B cell (primary cell): ENCODE results near the gene MPDZ. TPM values are rescaled to one million over a fixed set of nuclear protein-coding genes. Genes with fewer than 3 reads are reported as not detected.

Experiments
- ATAC-seq: fragments of 200-7000 bp; cut with Tn5 transposase; one replicate; pipeline ENCODE4 v1.10.0; 2021; ENCODE audit warnings: low read depth, mild to moderate bottlenecking, moderate number of reproducible peaks, moderate library complexity
- CTCF ChIA-PET: fragments of 350-600 bp; sonication (Branson Sonifier 250); formaldehyde crosslinking; loops from one replicate; lab custom pipeline; 2021; ENCODE audit warnings: antibody characterized with exemption, inconsistent platforms; lab: Charles Lee
- POLR2A ChIA-PET: fragments of 350-600 bp; sonication (Branson Sonifier 250); formaldehyde crosslinking; loops from one replicate; lab custom pipeline; 2021; ENCODE audit warnings: antibody characterized with exemption; lab: Charles Lee
- DNase-seq: peaks from one replicate; pipeline ENCODE4 v3.0.0; 2013
- H2AFZ ChIP-seq: 2 replicates; pipeline ENCODE4 v1.6.1; 2012; ENCODE audit warnings: mild to moderate bottlenecking, low read depth, low read length; ENCODE audit not compliant: insufficient read depth, poor library complexity, severe bottlenecking
- H3K27ac ChIP-seq, 2 donors: 1 replicate in 1 of 2; 2 replicates in 1 of 2; pipeline ENCODE4 v1.5.1; 2012 to 2013; ENCODE audit warnings: low read length in 2 of 2, mild to moderate bottlenecking in 2 of 2, moderate library complexity in 1 of 2
- H3K27me3 ChIP-seq, 4 experiments: fragments of 200-600 bp in 1 of 4; sonication (generic) in 1 of 4; replicated peaks in 1 of 4; 1 replicate in 2 of 4; 2 replicates in 2 of 4; pipeline versions ENCODE4 v1.6.1 to v1.7.0; 2013 to 2016; ENCODE audit warnings: low read length in 3 of 4, mild to moderate bottlenecking in 2 of 4, mixed read lengths in 1 of 4, moderate library complexity in 1 of 4; ENCODE audit not compliant: insufficient read depth in 4 of 4, control insufficient read depth in 3 of 4; ENCODE audit errors: control extremely low read depth in 1 of 4
- H3K36me3 ChIP-seq, 2 experiments: replicated peaks in 1 of 2; 1 replicate in 1 of 2; 2 replicates in 1 of 2; pipeline versions ENCODE4 v1.6.1 to v1.7.1; 2013; ENCODE audit warnings: low read length in 1 of 2; ENCODE audit not compliant: insufficient read depth in 2 of 2, control insufficient read depth in 1 of 2; ENCODE audit errors: control extremely low read depth in 1 of 2, extremely low read depth in 1 of 2
- H3K4me1 ChIP-seq, 2 donors: fragments of 200-600 bp in 1 of 2; sonication (generic) in 1 of 2; 1 replicate in 1 of 2; 2 replicates in 1 of 2; pipeline versions ENCODE4 v1.5.1 to v1.6.1; 2013 to 2017; ENCODE audit warnings: low read length in 2 of 2; ENCODE audit not compliant: control insufficient read depth in 2 of 2, insufficient read depth in 2 of 2
- H3K4me2 ChIP-seq: replicated peaks from 2 replicates; pipeline ENCODE3; 2012; ENCODE audit warnings: mild to moderate bottlenecking, low read depth, low read length; ENCODE audit not compliant: poor library complexity, severe bottlenecking
- H3K4me3 ChIP-seq, 5 experiments: fragments of 200-600 bp in 1 of 5; sonication (generic) in 1 of 5; 1 replicate in 3 of 5; 2 replicates in 2 of 5; pipeline versions ENCODE4 v1.5.1 to v1.7.0; 2011 to 2016; ENCODE audit warnings: low read length in 4 of 5, mild to moderate bottlenecking in 4 of 5, low read depth in 2 of 5, control low read depth in 1 of 5, moderate library complexity in 1 of 5; ENCODE audit not compliant: insufficient read depth in 1 of 5; ENCODE audit errors: control extremely low read depth in 1 of 5, extremely low read depth in 1 of 5
- H3K79me2 ChIP-seq: fragments of 200-600 bp; sonication (generic); one replicate; pipeline ENCODE4 v1.6.0; 2016; ENCODE audit warnings: low read length; ENCODE audit not compliant: control insufficient read depth, insufficient read depth
- H3K9ac ChIP-seq: fragments of 200-600 bp; sonication (generic); 2 replicates; pipeline ENCODE4 v1.6.1; 2017; ENCODE audit warnings: mild to moderate bottlenecking, low read length, moderate library complexity
- H3K9me3 ChIP-seq, 3 donors: one replicate each; pipeline versions ENCODE4 v1.6.1 to v1.7.1; 2013; ENCODE audit warnings: low read length in 2 of 3; ENCODE audit not compliant: control insufficient read depth in 2 of 3, insufficient read depth in 1 of 3; ENCODE audit errors: control extremely low read depth in 1 of 3
- H4K20me1 ChIP-seq: 2 replicates; pipeline ENCODE4 v1.6.0; 2012; ENCODE audit warnings: mild to moderate bottlenecking, low read length; ENCODE audit not compliant: insufficient read depth, control insufficient read depth, poor library complexity, severe bottlenecking
- H3K27ac Mint-ChIP-seq: one replicate; pipeline ENCODE4 v1.8.0; 2021; ENCODE audit warnings: mixed read lengths
- H3K27me3 Mint-ChIP-seq: one replicate; pipeline ENCODE4 v1.8.0; 2021; ENCODE audit warnings: mixed read lengths
- H3K4me1 Mint-ChIP-seq: one replicate; pipeline ENCODE4 v1.8.0; 2021; ENCODE audit warnings: mixed read lengths
- H3K4me3 Mint-ChIP-seq: one replicate; pipeline ENCODE4 v1.8.0; 2021; ENCODE audit warnings: mixed read lengths
- H3K9me3 Mint-ChIP-seq: one replicate; pipeline ENCODE4 v1.8.0; 2022; ENCODE audit warnings: mixed read lengths; ENCODE audit not compliant: insufficient read depth
- CTCF ChIP-seq: fragments of 200-600 bp; IDR thresholded peaks from one replicate; pipeline ENCODE4 v1.8.0; 2022; ENCODE audit warnings: antibody characterized with exemption, mild to moderate bottlenecking
- EZH2 ChIP-seq: IDR thresholded peaks from 2 replicates; pipeline ENCODE4 v1.6.1; 2012; ENCODE audit warnings: borderline replicate concordance, low read depth, mild to moderate bottlenecking, moderate library complexity, low read length; ENCODE audit not compliant: insufficient read depth, poor library complexity, severe bottlenecking
- WGBS: methylation state at CpG from one replicate; pipeline ENCODE4 v1.1.5; 2013; ENCODE audit warnings: missing lambda C conversion rate; ENCODE audit not compliant: insufficient coverage; 5-methylcytosine and 5-hydroxymethylcytosine counted together
- intact Hi-C: fragments of 100-400 bp; cut with micrococcal nuclease; formaldehyde crosslinking; loops from one replicate; pipeline ENCODE4 v1.10.0; 2022
- polyA plus RNA-seq: library from polyadenylated mRNA; depleted of rRNA; stranded (reverse); fragments of >200 nt; gene quantifications from 2 replicates; pipeline ENCODE4 v1.2.3, GENCODE V29; 2012
- total RNA-seq, 2 donors: library from RNA; stranded (reverse); fragments of 120-200 nt in 1 of 2; gene quantifications; 1 replicate in 1 of 2; 2 replicates in 1 of 2; pipeline versions ENCODE4 v1.2.3 to v1.2.4, GENCODE V29; 2013 to 2022

The MPDZ gene
- total and polyA plus RNA-seq, 2 donors (not counting 1 experiment from before 2014, with no cell fraction given): not detected

- Histone ChIP-seq H3K9me3 (no peaks in the 10 kb centered on the region), H4K20me1 (no peaks in the 10 kb centered on the region), H3K79me2 (no peaks in the 10 kb centered on the region), H3K27me3 (no peaks in the 10 kb centered on the region), H3K4me1 (no peaks in the 10 kb centered on the region), H3K36me3 (no peaks in the 10 kb centered on the region), H3K27ac (no peak overlapping the region), H3K9ac (no peak overlapping the region), H2AFZ (no peak overlapping the region), H3K4me2 (no peak overlapping the region), H3K4me3 (no peak overlapping the region)
- WGBS: 100% methylated on average over 2 of the region's 3 CpGs
- CTCF ChIA-PET: no interaction called here
- TF ChIP-seq CTCF: no peak
- TF ChIP-seq EZH2: no peak
- no peak overlapping the region for H3K27ac Mint-ChIP-seq
- intact Hi-C loops: loop anchor here (1.0 kb wide), 1 partner anchor 19 kb away; no protein-coding TSS in a partner anchor
- DNase-seq (no peak), ATAC-seq (no peak)
- no peaks in the 10 kb centered on the region for H3K27me3 Mint-ChIP-seq
- H3K9me3 Mint-ChIP-seq: no peaks in the 10 kb centered on the region
- POLR2A ChIA-PET: no interaction called here
- H3K4me3 Mint-ChIP-seq: no peak overlapping the region
- H3K4me1 Mint-ChIP-seq: no peaks in the 10 kb centered on the region
Observed at GRCh38 chr9:13069498-13069897, 210.0 kb downstream of the MPDZ start.

GRCh38 chr9:13064676-13065075, 214.8 kb downstream of the MPDZ start:
- H3K27ac ChIP-seq: no peak overlapping the region
- no peaks in the 10 kb centered on the region for H4K20me1 ChIP-seq
- WGBS: no CpG with 5 or more reads among the region's 1 CpG
- Mint-ChIP-seq H3K4me1 (no peaks in the 10 kb centered on the region), H3K4me3 (no peak overlapping the region), H3K27ac (no peak overlapping the region), H3K9me3 (peaks cover 2% of the 10 kb centered on the region), H3K27me3 (no peaks in the 10 kb centered on the region)
- H3K4me3 ChIP-seq: no peak overlapping the region
- no peak overlapping the region for H3K4me2 ChIP-seq
- no peaks in the 10 kb centered on the region for H3K36me3 ChIP-seq
- ATAC-seq (no peak), DNase-seq (no peak)
- no peaks in the 10 kb centered on the region for H3K9me3 ChIP-seq
- no peak for TF ChIP-seq CTCF
- no peak for TF ChIP-seq EZH2
- POLR2A ChIA-PET: no interaction called here
- no peak overlapping the region for H3K9ac ChIP-seq
- CTCF ChIA-PET: no interaction called here
- H3K4me1 ChIP-seq: no peaks in the 10 kb centered on the region
- no peaks in the 10 kb centered on the region for H3K27me3 ChIP-seq
- no peaks in the 10 kb centered on the region for H3K79me2 ChIP-seq
- no peak overlapping the region for H2AFZ ChIP-seq
- intact Hi-C loops: no loop called here
